SH-SY5Y (cell line): ENCODE data around the gene RLN1.

Experiments
- GATA2 ChIP-seq: IDR thresholded peaks from 2 replicates; pipeline ENCODE4 v1.6.1; 2011; ENCODE audit warnings: mild to moderate bottlenecking, low read depth, low read length
- GATA3 ChIP-seq: IDR thresholded peaks from 2 replicates; pipeline ENCODE4 v1.6.1; 2011; ENCODE audit warnings: low read depth, mild to moderate bottlenecking, low read length, moderate library complexity

GRCh38 chr9:5361326-5362010, 21.8 kb upstream of the RLN1 start:
- TF ChIP-seq GATA2 (no peak), GATA3 (no peak)
